ENCODE results near the gene CHMP2B.

Gene CHMP2B, protein sequence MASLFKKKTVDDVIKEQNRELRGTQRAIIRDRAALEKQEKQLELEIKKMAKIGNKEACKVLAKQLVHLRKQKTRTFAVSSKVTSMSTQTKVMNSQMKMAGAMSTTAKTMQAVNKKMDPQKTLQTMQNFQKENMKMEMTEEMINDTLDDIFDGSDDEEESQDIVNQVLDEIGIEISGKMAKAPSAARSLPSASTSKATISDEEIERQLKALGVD

DNA sequence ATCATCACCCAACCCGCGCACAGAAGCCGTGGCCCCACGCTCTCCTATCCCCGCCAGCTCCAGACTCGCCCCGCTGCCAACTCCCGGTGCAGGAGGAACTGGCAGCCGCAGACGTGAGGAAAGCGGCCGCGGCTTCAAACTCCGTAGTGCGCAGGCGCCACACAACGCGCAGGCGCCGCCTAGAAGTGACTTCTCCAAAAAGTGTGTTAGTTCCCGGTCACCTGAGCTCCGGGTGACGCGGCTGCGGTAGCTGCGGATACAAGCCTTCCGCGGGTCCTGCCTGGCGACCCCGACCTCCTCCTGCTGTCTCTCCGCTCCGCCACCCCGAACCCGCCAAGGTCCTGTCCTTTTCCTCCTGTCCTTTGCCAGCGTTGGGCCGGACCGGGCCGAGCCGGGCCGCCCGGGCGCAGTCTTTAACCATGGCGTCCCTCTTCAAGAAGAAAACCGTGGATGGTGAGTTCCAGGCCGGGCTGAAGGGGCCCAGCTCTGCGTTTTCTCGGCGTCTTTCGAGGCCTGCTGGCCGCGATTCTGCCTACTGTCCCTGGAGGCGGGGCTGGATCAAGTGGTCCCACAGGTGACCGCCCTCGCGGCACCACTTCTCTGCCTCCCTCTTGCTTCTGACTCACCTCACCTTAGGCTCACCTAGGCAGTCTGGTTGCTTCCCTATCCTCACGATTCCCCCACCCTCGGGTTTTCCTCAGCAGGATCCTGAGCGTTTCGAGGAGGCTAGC is at the start of gene CHMP2B:
Gene CHMP2B (plus strand): TSS at position 206 of the 731 bp plus-strand sequence. CDS start 214 bp downstream, at position 420.
- DNase-seq (ENCODE audit: low spot score), result peak; percentile 90

DNA sequence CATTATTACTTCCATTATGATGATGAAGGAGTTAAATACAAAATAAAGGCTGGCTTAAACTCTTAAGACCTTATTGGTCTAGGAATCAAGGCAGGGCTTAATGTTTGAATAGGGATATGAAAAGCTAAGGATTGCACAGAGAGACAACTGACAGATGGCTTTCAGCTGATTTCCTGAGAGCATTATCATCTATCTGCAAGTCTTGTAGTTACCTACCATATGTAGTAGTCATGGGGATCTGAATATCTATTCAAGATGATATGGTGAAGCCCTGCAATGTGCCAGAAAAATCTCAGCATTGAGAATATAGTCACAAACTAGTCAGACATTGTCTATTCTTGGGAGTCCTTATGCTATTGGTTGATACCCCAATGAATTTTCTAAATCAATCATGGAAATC is 47.5 kb upstream of the CHMP2B start:
- DNase-seq (ENCODE audit: low spot score), result no peak

DNA sequence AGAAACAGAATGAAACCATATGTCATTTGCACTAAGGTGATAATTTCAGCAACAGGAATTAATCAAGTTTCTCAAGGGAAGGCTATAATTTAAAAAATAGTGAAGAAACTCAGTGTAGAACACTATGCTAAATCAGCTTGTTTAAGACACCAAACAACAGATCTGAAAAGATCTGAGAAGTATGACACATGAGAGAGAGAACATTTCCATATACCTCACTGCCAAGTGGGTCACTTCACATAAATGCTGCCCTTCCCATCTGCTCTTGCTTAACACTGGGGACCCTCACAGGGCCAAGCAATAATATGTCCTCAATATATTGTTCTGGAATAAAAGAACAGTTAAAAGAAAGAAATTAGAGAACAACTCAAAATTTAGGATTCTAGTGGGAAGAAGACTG is 45.6 kb upstream of the CHMP2B start:
- DNase-seq (ENCODE audit: low spot score), result no peak

DNA sequence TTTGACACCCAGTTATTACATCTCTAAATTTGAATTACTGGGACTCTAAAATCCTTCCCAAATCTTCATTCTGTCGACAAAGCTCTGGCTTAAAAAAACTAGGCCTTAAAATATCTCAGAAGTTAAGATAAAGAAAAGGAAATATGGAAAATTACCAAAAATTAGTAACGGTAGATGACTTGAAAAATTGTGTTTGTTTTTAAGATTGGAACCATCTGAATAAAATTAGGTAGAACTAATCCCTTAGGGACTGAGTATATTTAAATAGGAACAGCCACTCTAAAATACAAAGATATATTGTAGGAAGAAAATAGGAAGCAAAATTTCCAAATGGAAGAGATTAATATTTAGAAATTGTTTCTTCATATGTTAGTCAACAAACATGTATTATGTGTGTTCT is 45.1 kb upstream of the CHMP2B start:
- DNase-seq (ENCODE audit: low spot score), result no peak

DNA sequence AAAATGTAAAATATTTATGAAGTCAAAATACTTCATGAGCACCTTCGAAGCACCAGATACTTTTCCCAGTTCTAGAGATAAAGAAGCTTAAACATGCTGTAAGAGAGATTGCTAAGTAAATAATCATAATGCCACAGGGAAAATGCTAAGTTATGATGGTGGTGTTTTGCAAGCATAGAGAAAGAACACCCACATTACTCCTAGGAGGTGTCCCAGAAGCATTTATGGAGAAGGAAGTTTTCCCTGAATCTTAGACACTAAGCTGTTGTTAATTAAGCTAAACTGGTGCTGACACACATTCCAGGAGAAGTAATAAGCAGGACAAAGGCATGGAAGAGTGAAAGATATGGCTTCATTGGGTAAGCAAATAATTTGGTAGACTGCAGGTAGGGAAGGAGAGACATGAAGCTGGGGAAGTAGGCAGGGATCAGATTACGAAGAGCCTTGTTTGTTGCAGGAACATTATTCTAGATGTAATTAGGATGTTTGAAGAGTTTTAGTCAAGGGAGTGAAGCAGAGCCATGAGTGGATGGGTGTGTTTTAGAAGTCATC is 40.4 kb upstream of the CHMP2B start:
- no peak for DNase-seq (ENCODE audit: low spot score)

DNA sequence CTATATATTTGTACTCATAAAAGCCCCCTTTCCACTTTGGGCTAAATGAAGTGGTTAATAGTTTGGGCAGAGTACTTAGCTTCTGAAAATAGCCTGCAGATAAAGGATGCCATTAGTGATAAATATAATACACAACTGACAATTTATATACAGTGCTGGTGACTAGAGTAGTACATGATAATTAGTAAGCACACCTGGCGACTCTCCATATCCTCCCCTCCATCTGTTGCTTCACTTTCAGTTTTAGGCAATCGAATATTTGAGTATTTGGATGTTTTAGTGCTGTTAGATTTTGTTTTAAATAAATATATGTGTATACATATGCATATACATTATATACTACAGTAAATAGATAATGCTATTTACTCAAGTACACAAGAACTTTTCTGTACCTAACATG is 35.9 kb upstream of the CHMP2B start:
- DNase-seq (ENCODE audit: low spot score), result no peak

DNA sequence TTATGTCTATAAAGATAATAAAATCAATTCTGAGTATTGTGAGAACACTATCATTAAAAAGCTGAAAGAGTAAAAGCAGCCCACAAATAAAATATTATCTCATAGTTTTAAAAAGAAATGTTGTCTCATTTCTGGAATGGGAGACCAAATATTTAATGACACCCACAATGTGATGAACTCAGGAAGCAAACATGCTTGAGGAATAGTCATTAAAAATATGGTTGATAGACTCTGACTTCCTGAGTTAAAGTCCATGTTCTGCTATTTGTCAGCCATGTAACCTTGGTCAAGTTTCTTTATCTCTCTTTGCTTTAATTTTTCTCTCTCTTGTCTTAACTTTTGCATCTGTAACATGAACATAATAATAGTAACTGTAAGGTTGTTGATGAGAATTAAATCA is 35.5 kb upstream of the CHMP2B start:
- no peak for DNase-seq (ENCODE audit: low spot score)

DNA sequence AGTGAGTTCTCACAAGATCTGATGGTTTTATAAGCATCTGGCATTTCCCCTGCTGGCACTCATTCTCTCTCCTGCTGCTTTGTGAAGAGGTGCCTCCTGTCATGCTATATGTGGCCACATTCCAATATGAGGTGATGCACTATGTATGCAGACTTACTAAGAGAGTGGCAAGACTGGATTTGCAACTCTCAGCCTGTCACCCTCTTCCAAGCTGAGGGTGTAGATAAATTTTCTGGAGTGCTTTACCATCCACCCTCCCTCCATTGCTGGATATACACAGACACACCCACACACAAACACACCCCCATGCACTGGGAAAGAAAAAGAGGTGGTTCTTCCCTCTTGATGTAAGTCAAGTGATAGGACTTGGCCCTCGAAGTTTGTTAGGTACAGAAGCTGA is 30.2 kb upstream of the CHMP2B start:
- DNase-seq (ENCODE audit: low spot score), result no peak

DNA sequence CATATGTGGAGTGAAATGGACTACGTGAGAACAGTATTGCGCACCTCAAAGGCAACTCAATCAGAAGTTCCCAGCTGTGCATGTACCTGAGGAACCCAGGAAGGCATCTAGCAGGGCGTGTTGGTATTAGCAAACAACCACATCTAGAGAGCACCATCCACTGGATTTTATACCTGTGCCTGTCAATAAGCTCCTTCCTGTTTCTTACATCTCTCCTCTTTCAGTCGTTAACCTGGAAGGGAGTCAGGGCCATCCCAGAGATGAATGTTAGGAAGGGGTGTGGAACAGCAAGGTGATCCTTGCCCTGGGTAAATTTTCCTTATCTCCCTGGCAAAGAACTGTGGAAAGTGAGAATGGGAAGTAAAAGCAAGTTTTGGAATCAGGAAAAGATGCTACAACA is 29.6 kb upstream of the CHMP2B start:
- DNase-seq (ENCODE audit: low spot score), result no peak

DNA sequence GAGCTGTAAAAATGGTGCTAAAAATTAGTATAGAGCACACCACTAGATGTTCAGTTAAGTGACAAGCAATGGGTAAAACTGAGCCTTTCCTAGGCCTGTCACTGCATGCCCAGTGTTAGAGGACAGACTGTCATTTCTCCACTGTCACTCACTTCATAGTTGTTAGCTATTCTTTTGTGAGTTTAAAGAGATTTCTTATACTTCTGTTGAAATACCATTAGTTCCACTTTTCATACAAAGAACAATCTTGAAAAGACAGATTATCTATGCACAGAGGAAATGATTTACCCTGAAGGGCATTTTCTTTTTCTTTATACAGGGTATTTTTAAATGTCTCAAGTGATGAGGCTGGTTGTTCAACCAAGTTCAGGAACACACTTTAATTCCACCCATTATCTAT is 28.3 kb upstream of the CHMP2B start:
- DNase-seq (ENCODE audit: low spot score), result no peak

DNA sequence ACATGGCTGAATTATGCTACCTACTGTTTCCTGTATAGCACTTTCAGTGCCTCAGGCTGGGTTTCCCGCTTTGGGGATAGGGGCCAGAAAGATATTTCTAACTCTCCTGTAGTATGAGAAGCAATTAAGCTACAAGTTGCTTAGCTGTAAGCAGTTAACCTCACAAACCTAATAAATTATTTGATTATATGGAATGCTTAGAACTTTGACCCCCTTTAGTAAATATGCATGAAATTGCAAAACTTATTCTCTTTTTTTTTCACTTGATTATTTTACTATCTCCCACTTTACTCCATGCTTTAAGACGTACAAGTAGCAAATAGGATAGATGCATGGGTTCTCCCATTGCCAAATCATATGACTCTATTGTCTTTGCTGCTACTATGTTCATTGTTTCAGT is 27.5 kb upstream of the CHMP2B start:
- no peak for DNase-seq (ENCODE audit: low spot score)

DNA sequence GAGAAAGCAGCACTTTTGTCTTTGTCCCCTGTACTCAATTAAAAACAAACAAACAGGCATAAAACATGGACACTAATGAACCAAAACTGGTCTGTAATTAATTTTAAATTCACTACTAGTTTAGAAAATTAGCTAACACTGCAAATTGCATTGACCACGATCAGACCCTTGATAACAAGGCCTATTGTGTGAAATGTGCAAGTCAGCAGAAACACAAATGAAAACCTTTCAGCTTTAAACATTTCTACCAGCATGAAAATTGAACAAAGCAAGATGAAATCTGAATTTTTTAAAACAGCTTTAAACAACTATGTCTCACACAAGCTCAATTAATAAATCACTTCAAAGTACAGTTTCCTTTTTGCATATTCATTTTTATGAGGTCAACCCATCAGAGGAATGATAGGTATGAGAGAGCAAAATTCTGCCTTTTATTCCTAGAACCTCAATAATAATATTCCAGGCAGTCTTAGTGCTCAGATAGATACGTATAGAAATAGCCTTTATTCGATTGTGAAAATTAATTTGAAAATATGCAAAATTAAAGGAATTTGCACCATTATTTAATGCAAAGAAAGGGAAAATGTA is 27.0 kb upstream of the CHMP2B start:
- DNase-seq (ENCODE audit: low spot score), result no peak

DNA sequence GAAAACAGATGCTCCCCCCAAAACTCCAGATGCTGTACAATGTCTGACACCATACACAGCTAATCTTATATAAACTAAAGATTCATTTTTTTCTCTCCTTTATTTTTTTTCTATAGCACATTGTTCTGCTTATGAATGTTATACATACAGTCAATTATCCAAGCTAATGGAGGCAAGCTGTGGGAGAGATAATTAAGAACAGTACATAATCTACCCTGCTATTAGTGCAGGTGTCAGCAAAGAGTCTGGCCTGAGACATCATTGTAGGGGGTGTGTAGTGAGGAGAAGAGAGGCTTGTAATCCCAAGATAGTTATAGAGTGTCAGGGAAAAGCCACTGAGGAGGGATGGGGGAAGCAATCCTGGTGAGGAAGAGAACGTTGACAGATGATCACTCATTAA is 25.4 kb upstream of the CHMP2B start:
- DNase-seq (ENCODE audit: low spot score), result no peak

DNA sequence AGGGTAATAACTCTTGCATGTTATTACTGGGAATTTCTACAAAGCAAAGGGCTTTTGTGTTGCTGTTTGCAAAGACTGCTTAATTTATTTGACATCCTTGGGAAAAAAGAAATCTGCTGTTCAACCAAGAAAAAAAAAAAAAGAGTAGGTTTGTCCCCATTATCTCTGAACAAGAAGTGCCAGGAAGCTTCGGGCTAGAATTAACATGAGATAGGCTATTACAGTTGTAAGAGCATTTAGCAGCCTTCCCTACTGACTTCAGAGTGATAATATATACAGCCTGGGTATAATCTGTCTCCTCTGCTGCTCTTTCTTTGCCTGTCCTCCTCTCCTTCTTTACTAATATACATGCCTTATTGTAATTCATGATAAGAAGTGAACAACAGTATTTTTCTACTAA is 23.3 kb upstream of the CHMP2B start:
- no peak for DNase-seq (ENCODE audit: low spot score)

DNA sequence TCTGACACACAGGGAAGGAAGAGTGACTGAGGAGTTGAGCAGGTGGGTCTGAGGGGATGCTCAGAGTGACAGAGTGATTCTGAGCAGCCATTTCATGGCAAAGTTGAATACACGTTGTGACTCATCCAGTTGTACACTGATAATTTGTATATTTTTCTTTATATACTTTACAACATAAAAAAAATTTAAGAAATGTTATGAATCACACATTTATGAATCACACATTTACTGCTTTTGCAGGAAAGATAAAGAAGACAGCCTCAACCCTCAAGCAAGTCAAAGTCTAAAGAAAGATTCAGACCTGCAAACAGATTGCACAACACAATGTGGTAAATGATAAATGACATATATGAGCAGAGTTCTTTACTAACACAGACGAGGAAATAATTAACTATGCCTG is 21.0 kb upstream of the CHMP2B start:
- DNase-seq (ENCODE audit: low spot score), result no peak

DNA sequence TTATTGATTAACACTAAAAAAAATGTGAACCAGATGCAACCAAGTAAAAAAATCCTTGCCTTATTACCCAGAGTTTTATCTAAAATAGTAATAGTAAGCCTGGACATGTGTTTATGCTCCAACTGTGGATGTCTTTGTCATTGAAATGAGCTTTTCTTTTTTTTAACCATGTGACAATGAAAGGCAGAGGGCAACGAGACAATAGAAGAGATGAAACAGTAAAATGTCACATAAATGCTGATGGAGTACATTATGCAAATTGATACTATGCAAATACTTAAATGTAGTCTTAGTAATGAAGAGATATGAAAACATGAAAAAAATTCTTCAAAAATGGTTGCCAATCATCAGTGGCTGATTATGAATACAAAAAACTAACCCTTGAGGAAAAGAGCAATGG is 20.5 kb upstream of the CHMP2B start:
- no peak for DNase-seq (ENCODE audit: low spot score)

DNA sequence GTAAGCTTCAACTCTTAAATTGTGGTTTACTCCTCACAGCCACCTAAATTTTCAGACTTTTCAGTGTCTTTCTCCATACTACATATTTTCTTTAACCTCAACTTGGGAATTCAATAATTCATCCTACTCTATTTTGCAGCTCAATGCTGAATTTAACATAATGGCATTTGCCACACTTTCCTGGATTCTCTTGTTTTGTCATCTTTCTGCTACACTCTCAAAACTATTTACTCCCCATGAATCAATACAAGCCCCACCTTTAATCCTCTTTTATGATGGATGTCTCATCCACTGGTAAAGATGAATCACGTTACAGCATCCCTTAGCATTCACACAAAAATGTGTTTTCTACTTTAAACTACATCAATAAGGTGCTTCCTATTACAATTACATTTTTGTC is 19.6 kb upstream of the CHMP2B start:
- DNase-seq (ENCODE audit: low spot score), result no peak

DNA sequence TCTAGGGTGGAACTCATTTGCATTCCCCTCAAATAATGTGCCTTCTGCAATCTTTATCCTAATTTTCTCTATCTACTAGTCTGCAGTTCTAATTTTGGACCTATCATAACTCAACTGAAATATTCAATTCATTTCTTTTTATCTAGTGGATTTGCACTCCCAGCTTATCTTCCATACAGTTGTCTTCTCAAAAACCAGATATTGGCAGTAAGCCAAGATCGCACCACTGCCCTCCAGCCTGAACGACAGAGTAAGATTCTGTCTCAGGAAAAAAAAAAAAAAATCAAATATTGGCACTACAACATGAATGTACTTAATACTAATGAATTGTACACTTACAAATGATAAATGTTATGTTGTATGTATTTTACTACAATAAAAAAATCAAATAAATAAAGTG is 18.0 kb upstream of the CHMP2B start:
- no peak for DNase-seq (ENCODE audit: low spot score)

DNA sequence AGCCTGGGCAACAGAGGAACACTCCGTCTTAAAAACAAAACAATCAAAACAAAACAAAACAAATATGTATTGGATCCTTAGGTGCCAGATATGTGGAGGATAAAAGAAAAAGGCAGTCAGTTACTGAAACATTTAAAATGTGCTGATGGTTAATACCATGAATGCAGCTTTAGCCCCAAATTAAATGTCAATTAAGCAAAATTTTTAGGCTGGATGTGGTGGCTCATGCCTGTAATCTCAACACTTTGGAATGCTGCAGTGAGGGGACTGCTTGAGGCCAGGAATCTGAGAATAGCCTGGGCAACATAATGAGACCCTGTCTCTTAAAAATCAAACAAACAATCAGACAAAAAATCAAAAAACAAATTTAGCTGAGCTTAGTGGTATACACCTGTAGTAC is 8.5 kb upstream of the CHMP2B start:
- DNase-seq (ENCODE audit: low spot score), result no peak

DNA sequence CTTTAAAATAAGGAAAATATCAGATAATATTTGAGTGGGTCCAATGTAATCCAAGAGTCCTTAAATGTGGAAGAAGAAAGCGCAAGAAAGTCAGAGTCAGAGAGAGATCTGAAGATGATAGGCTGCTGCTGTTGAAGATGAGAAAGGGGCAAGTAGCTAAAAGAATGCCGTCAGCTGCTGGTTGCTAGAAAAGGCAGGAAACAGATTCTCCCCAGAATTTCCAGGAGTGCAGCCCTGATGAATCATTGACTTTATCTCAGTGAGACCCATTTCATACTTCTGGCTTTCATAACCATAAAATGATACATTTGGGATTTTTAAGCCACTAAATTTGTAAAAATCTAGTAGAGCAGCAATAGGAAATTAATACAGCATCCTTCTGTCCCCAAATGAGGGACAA is 7.5 kb upstream of the CHMP2B start:
- no peak for DNase-seq (ENCODE audit: low spot score)

DNA sequence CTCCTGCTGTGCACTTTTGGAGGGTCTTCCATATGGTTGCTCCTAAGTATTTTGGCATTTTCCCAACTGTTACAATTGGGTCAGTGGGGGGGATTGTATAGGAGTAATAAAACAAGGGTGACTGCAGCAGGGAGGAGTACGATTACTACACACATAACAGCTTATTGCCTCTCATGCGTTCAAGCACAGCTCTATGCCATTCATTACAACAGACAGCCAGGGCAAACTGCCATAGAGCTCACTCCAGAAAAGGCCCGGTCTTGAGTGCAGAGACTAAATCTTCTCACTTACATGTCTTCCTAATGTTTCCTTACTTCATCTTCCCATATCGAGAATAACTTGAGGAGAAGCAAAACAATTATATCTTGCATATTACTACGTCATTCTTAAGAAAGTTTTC is 1.4 kb upstream of the CHMP2B start:
- DNase-seq (ENCODE audit: low spot score), result no peak

DNA sequence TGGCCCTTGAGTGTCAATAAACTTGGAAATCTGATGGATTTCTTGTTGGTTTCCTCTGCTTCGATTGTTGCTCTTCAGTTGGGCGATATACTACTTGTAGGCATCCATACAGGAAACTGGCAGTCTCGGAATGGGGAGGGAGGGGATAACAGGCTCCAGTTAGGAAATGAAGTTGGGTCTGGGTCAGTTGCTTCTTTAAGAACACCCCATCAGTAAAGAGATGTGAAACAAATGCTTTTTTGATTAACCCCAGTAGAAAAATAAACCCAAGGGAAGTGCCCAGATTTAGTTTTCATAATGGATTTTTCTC is 681 bp downstream of the CHMP2B start:
- DNase-seq (ENCODE audit: low spot score), result peak; percentile 3

DNA sequence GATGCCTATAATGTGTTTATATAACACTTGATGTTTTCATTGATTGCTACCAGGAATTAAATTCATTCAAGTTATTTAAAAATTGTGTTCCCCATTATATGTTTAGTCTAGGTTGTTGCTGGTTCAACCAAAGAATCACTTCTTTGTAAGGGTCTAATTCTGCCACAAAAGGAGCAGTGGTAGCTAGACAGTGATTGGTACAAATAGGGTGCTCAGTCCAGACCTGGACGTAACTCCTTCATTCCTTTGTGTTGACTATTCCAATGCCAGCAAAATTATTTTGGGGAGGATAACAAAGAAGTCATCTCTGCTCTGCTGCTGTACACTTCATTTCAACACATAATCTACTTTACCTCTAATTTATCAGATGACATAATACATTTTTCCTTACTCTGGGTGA is 1.2 kb downstream of the CHMP2B start:
- no peak for DNase-seq (ENCODE audit: low spot score)

DNA sequence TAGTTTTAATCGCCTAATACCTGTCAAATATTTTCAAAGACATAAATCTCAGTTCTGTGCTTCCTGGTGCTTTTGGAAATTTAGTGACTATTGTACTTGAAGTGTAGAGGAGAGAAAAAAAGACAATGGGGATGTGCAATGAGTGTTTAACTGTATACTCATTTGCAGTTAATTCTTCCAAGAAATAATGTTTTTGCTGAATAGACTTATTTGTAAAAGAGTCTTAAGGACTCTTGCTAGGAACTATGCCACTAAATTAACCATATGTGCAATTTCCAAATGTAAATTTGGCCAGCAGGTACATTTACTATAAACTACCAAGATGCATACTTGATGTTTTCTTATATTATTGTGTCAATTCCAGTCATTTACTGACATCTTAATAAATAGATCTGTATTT is 2.0 kb downstream of the CHMP2B start:
- DNase-seq (ENCODE audit: low spot score), result no peak
